ENCODE results near the gene GSG1L.

Gene GSG1L

DNA sequence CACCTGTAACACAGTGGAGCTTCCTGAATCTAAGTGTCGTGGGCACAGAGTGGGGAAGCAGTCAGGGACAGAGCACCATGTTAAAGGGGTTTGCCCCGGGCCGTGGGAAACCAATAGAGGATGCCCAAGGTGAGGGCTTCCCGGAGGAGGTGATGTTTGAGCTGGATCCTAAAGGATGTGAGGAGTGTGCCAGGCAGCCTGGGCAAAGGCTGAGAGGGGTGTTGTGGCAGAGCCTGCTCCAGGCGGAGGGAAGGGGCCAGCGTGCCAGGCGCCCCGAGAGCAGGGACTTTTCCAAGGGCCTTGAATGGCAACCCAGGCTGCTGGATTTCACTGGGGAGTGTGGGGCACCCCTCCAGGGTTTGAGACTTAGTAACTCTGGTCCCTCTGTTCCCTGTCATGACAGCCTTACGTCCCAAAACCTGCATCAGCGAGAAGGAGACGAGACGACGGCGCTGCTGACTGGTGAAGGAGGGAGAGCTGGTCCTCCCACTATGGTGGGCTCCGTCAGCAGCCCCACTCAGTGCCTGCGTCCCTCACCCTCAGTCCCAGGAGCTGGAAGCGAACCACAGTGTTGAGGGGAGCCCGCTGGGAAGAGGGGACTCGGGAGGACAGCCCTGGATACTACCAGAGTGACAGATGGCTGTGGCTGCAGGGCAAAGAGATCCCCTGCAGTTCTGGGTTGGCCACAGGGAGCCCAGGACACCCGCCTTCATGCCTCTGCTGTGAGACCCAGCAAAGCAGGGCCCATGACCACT, 285.2 kb downstream of the GSG1L start:
- no peak for DNase-seq
- in situ Hi-C loops (cut with MboI; ENCODE audit: low pct_unique_long_range_greater_than_20kb, low sequenced_read_pairs), result no loop called here

DNA sequence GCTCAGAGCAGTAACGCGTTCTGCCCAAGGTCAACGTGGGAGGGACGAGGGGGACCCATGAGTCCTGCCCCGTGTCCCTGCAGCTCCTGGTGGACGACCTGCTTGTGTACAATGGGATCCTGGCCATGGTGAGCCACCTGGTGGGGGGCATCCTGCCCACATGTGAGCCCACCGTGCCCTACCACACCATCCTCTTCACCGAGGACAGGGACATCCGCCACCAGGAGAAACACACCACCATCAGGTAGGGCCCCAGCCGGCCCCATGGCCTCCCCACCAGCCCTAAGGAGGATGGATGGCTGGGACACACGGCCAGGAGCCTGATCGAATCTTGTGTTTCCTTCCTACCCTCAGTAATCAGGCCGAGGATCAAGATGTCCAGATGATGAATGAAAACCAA, 286.0 kb downstream of the GSG1L start:
- no peak for DNase-seq
- in situ Hi-C loops (cut with MboI; ENCODE audit: low pct_unique_long_range_greater_than_20kb, low sequenced_read_pairs), result no loop called here

DNA sequence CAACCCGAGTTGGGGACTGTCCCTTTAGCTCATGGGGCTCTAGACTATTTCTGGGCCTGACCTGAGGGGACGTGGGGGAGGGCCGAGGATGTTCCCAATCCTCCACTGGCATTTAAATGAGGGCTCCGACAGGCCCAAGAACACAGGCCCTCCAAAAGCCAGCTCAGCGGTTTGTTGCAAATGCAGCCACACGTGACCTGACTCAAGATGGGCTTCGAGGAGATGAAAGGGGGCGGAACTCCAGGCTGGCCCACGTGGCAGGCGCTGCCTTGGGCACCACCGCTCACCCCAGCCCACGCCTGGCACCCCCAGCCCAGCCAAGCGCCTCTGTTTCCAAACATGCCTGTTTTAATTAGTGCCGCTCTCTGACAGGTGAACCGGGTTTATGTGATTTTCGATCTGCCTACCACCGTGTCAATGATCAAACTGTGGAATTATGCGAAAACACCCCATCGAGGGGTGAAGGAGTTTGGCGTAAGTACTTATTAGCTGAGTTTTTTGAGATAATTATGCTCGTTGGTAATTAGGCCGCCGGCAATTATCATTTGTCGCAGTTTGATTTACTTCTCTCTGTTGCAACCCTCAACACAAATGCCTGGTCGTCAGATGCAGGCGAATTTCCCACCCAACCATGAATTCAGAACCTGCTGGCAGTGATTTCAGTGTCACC, 286.8 kb downstream of the GSG1L start:
- no peak for DNase-seq
- in situ Hi-C loops (cut with MboI; ENCODE audit: low pct_unique_long_range_greater_than_20kb, low sequenced_read_pairs), result no loop called here

DNA sequence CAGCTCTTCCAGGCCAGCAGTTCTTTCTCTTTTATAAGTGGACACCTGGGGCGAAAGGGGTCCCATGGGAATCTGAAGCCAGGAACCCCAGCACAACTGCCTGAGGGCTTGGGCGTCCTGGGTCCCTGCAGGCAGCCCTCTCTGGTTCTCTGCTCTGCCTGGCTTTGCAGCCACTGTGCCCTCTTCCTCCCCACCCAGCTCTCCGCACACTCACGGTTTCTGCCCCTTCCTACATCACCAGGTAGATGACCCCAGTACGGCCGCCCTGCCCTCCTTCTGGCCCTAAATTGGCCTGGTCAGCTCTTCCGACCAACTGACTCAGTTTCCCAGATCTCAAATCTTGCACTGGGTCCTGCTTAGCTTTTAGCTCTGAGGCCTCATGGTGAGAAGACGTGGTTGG, 288.3 kb downstream of the GSG1L start:
- no peak for DNase-seq

DNA sequence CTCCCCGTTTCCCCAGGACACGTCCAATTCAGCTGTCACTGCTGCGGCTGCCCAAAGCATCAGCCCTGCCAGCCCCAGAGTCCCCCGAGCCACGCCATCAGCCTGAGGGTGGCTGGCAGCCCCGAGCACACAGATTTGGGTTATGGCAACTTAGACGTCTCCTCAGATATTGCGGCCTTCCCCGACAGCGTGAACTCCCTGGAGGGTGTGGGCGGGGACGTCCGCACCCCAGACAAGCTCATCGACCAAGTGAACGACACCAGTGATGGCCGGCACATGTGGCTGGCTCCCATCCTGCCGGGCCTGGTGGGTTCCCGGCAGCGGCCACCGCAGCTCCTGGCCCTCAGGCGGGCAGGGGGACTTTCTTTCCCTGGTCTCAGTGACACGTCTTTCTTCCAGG, 288.7 kb downstream of the GSG1L start:
- in situ Hi-C loops (cut with MboI; ENCODE audit: low pct_unique_long_range_greater_than_20kb, low sequenced_read_pairs), result no loop called here

More for the DNA sequence above, 288.3 kb downstream of the GSG1L start:
- in situ Hi-C loops (cut with MboI; ENCODE audit: low pct_unique_long_range_greater_than_20kb, low sequenced_read_pairs), result no loop called here

DNA sequence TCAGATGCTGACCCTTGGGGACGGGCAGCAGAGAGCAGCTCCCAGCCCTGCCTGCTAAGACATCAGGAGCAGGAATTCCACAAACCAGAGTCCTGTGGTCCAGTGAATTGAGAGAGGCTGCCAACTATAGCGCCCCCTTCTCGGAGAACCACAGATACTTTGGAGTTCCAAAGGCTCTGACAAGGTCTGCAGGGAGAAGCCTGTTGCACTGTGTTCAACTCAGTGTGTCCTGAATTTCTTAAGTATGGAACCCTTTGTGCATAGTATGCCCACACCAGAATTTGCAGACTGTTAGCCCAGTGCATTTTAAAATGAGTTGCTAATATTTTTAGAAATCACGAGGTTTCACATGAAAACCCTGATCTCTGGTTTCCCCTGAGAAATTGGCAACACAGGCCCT, 290.2 kb downstream of the GSG1L start:
- in situ Hi-C loops (cut with MboI; ENCODE audit: low pct_unique_long_range_greater_than_20kb, low sequenced_read_pairs), result no loop called here
- DNase-seq, result no peak

More for the DNA sequence above, 288.7 kb downstream of the GSG1L start:
- DNase-seq, result no peak

DNA sequence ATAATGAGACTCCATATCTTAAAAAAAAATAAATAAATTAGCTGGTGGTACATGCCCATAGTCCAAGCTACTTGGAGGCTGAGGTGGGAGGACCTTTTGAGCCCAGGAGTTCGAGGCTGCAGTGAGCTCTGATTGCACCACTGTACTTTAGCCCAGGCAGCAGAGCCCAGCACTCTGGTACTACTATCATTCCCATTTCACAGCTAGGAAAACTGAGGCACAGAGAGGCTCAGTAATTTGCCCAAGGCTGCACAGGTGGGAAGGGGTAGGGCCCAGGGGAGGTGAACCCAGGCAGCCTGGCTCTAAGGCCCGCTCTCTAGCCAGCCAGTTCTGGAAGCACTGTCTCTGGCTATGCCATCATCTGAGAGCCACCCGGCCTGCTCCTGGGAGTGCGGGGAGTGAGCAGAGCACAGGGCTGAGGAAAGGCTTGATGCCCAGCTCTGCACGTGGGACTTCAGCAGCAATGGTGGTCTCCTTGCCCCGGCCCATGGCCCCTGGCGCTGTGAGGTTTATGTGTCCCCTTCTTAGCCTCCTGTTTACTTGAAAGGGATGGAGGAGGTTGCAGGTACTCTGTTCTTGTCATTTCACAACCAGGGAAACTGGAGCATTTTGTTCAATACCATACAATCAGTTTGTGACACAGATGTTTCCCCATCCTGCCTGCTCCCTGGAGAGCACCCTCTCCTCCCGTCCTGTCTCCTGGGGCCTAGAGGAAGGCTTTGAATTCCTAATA, 291.3 kb downstream of the GSG1L start:
- no peak for DNase-seq
- in situ Hi-C loops (cut with MboI; ENCODE audit: low pct_unique_long_range_greater_than_20kb, low sequenced_read_pairs), result no loop called here

DNA sequence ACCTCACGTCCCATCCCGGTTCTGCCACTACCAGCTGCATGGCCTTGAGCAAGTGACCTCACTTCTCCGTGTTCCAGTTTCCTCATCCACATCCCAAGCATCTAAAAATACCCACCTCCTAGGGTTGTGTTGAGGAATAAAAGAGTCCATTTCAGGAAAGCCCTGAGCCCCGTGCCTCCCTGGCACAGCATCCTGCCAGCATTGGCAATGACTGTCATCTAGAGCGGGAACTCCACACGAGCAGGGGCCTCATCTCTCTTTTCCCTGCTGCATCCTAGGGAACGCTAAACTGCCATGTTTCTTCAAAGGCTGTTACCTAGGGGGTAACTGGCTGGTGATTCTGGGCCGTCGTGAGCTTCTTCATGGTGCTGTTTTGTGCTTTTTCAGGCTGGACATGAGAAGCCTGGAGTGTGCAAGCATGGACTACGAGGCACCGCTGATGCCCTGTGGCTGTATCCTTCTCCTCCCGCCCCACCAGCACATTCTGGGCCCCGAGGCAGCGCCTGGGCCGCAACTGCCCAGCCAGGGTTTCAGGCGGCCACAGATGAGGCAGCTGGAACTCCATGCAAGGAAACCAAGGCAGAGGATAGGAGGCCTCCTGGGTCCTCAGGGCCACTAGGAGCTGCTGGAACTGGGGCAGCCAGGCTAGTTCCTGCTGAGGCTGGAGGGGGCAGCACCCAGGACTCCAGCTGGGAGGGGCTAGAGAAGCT, 292.2 kb downstream of the GSG1L start:
- in situ Hi-C loops (cut with MboI; ENCODE audit: low pct_unique_long_range_greater_than_20kb, low sequenced_read_pairs), result no loop called here

DNA sequence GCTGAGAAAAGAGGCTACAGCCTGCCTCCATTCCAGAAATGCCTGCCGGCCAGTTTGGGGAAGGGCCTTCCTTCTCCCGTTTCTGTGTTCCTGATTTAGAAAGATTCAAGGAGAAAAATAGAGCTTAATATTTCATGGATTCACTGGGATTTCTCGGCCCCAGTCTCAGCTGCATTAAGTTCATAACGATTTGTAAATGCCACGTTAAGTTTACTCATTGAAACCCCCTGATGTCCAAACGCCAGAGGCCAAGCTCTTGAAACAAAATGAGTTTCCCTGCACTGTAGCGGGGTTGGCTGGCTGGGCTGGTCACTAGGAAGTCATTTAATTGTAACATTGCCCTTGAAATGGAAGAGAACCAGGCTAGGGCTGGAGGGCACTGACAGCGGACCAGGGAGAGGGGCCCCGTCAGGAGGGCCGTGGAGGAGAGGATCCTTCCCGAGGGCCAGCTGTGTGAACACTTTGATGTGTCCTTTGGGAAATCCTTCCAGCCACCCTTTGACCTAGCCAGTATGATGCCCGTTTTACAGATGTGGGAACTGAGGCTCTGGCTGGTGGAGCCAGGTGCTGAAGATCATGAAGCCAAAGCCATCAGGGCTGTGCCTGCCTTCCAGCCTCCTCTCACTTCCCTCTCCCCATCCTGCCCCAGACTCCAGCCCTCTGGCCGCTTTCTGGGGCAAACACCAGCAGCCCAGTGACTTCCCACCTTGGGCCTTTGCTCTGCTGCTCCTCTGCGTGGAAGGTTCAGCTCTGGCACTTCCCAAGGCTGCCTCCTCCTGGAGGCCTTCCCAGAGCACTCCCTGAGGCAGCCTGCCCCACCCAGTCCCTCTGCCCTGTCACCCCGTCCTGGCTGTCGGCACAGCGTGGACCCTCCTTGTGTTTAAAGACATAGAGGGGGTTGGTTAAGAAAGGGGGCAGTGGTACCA, 293.0 kb downstream of the GSG1L start:
- DNase-seq, result no peak
- in situ Hi-C loops (cut with MboI; ENCODE audit: low pct_unique_long_range_greater_than_20kb, low sequenced_read_pairs), result no loop called here

More for the DNA sequence above, 292.2 kb downstream of the GSG1L start:
- no peak for DNase-seq

DNA sequence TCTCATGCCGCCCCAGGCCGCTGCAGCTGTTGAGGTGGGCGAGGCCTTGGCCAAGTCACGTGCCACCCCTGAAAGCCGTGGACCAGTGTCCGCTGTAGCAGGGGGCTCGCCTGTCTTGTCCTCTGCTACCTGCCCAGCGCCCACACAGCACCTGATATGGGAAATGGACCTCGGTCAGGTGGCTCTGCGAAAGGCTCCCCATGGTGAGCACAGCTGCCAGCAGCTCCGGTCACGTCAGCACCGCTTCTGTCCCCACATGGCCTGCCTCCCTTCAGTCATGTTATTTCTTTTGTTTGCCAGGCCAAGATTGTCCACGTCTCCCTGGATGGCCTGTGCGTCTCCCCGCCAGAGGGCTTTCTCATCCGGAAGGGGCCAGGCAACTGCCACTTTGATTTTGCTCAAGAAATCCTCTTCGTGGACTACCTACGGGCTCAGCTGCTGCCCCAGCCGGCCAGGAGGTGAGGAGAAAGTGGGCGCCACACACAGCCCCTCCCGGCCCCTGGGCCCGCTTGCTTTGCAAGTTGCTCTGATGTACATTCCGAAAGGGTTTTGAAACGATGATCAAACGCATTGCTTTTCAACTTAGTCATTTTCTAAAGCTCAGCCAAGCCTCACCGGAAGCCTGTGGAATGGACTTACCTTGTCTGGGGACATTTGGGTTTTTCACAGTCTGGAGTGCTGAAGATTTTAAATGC, 293.8 kb downstream of the GSG1L start:
- no peak for DNase-seq

DNA sequence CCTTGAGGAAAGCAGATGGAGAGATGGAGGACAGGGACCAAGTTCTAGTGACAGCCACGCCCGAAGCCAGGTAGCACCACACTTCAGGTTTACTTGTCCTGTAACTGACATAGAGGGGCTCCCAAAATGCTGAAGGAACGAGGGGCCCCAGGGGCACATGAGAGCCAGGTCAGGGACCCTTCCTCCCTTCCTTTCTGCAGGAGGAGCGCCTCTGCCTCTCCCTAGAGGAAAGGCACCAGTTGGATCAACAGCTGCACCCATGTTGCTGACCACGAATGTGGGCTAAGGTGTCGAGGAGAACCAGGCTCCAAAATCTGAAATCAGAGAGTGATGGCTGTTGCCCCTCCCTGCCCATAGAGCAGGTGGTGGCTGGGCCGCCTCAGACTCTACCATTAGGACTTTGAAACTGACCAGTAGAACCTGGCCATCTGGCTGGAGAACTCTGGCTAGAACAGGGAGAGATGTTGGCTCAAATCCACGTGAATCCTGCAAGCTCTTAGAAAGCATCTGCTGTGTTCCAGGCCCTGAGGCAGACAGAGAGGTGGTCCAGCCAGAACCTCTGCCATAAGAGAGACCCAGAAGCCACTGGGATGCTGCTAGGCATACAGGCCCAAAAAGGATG, 294.8 kb downstream of the GSG1L start:
- DNase-seq, result no peak
- in situ Hi-C loops (cut with MboI; ENCODE audit: low pct_unique_long_range_greater_than_20kb, low sequenced_read_pairs), result no loop called here

More for the DNA sequence above, 293.8 kb downstream of the GSG1L start:
- in situ Hi-C loops (cut with MboI; ENCODE audit: low pct_unique_long_range_greater_than_20kb, low sequenced_read_pairs), result no loop called here

DNA sequence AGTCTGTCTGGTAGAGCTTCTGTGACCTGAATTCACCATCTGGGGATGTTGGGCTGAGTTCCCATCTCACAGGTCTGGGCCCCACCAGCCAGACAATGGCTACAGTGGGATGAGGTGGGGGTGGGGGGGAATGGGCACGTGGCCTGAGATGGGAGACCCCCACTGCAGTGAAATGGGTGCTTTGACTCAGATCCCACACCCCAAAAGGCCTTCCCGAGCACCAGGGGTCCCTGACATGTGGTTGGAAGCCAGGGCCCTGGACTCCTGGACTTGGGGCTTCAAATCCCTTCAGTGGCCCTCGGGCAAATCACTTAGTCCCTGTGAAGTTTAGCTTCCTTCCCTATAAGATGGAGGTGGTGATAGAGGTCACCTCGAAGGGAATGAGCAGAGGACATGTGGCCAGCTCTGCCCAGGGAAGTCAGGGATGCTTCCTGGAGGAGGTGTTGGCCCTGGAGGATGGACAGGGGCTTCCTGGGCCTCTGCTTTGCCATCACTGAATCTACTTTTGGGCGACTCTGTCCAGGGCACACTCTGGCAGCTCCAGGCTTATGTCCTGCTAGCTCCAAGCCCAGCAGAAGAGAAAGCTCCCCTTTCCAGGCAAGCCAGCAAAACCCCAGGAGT, 295.4 kb downstream of the GSG1L start:
- no peak for DNase-seq
- in situ Hi-C loops (cut with MboI; ENCODE audit: low pct_unique_long_range_greater_than_20kb, low sequenced_read_pairs), result no loop called here

DNA sequence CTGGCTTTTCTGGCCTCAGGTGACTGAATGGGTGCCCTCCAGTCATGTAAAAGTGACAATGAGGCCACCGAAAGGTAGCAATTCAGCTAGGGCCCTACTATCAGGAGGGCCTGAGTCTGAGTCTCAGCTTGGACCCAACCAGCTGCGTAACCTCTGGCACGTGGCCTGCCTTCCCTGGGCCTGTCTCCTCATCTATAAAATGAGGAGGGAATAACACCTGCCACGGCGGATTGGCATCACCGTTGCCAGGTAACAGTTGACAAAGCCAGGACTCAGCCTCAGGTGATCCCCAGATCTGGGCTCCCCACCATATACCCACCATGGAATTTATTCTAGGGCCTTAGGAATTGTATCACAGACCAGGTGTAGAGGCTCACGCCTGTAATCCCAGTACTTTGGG, 296.4 kb downstream of the GSG1L start:
- no peak for DNase-seq
- in situ Hi-C loops (cut with MboI; ENCODE audit: low pct_unique_long_range_greater_than_20kb, low sequenced_read_pairs), result no loop called here

DNA sequence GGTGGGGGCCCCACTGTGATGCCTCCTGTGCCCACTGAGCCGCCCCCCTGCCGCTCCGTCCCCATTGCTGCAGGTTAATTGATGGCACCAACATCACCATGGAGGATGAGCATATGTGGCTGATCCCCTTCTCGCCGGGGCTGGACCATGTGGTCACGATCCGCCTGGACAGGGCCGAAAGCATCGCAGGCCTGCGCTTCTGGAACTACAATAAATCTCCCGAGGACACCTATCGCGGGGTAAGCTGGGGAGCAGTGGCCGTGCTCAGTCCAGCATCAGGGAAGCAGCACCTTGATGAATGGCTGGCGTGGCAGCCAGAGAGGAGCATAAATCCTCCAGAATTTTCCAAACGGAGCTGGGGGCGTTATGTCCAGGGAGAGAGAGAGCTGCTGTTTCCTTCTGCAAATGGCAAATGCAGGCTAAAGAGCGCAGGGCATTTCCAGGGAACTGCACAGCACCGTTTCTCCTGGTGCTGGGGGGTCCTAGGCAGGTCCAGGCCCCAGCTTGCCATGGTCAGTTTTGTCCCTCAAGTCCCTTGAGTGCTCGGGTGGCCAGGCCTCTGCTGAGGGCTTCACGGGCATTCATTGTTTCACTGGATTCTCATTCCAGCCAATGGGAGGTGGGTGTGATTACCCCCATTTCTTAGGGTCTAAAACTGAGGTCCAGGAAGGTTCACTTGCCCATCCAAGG, 297.1 kb downstream of the GSG1L start:
- in situ Hi-C loops (cut with MboI; ENCODE audit: low pct_unique_long_range_greater_than_20kb, low sequenced_read_pairs), result no loop called here
- no peak for DNase-seq

DNA sequence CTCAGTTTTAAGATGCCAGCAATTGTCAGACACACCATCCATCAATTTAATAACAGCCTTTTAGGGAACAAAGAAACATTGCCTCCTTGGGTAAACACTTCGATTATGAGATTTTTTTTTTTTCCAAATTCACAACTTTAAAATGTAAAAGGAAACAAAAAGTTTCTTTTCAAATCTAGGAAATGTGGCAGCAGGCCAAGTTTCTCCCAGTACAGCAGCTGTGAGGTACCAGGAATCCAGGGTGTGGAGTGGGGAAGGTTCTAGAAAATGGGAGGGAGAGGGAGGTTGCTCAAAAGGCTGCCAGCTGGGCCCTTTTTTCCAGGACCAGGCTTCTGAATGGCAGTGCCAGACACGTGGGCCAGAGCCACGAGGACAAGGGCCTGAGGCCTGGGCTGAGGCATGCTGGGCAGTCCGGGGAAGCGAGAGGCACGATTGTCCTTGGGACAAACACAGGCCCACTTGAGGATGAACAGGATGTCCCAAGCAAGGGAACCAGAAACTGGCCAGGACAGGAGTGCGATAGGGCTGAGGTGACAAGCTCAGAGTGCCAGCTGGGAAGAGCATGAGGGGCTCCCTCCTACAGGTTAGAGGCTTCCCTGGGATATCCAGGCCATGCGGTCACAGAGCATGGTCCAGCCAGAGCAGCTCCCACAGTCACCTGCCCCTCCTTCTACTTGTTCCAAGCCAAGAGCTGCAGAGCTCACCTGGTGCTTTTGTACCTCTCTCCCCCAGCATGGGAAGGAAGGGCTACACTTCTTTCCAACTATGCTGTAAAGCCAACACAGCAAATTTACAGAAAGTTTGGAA, 298.4 kb downstream of the GSG1L start:
- in situ Hi-C loops (cut with MboI; ENCODE audit: low pct_unique_long_range_greater_than_20kb, low sequenced_read_pairs), result no loop called here
- DNase-seq, result no peak

DNA sequence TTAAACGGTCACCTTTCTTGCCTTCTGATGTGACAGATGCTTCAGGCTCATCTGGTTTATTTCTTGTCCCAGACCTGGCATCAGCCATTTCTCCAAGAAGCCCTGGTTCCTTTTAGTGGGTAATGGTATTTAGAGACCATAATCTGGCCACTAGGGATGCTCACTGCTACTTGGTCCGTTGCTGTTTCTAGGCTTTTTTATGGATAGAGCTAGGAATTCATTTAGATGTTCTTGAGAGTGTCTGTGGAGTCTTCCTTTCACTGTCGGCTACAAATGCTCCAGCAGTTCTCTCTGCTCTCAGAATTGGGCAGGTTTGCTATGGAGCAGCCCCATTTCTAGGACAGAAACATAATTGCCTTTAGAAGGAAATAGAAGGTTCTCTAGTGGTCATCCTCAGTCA, 299.1 kb downstream of the GSG1L start:
- in situ Hi-C loops (cut with MboI; ENCODE audit: low pct_unique_long_range_greater_than_20kb, low sequenced_read_pairs), result no loop called here
- DNase-seq, result no peak

All from KBM-7 (cell line).